GM21381 (cell line): ENCODE results near the gene DLEC1.
"Not testable (repeated sequence)": the region's sequence is repeated elsewhere in the genome, so short reads cannot be mapped to it uniquely, and the experiment has no call there.

Source experiments
- ATAC-seq: cut with Tn5 transposase; IDR thresholded peaks from one replicate; pipeline ENCODE4 v1.9.1; 2021; ENCODE audit warnings: mild to moderate bottlenecking, moderate library complexity; ENCODE audit not compliant: unreplicated experiment

DLEC1 gene

DNA sequence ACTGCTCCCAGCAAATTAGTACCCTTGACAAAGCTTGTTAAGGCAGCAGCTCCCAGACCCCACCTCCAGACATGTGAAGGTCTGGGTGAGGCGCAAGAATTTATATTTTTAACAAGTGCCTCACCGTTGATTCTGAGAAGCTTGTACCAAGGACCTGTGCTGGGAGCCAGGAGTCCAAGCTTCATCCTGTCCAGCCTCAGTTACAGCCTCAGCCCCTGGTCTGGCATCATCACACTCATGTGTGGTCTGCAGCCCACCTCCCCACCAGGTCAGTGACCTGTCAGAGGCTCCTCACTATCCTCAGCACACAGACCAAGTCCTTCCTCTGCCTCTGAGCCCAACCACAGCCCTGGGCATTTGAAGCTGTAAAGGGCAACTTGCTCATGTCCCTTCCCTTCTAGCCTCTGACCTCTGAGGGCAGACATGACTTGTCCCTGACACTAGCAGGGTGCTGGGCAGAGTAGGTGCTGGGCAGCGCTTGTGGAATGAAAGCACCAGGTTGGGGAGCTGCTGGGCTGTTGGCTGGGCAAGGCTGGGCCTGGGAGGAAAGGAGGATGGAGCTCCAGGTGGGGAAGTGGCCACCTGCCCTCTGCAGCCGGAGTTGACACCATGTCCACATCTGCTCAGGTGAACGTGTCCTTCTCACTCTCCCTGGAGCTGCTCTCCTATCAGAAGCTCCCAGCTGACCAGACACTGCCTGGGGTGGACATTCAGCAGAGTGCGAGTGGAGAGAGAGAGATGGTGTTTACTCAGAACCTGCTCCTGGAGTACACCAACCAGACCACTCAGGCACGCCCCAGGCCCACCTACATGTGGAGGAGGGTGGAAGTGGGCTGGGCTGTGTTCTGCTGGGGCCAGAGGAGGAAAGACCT lies 81.0 kb downstream of the DLEC1 start:
- no peak for ATAC-seq

DNA sequence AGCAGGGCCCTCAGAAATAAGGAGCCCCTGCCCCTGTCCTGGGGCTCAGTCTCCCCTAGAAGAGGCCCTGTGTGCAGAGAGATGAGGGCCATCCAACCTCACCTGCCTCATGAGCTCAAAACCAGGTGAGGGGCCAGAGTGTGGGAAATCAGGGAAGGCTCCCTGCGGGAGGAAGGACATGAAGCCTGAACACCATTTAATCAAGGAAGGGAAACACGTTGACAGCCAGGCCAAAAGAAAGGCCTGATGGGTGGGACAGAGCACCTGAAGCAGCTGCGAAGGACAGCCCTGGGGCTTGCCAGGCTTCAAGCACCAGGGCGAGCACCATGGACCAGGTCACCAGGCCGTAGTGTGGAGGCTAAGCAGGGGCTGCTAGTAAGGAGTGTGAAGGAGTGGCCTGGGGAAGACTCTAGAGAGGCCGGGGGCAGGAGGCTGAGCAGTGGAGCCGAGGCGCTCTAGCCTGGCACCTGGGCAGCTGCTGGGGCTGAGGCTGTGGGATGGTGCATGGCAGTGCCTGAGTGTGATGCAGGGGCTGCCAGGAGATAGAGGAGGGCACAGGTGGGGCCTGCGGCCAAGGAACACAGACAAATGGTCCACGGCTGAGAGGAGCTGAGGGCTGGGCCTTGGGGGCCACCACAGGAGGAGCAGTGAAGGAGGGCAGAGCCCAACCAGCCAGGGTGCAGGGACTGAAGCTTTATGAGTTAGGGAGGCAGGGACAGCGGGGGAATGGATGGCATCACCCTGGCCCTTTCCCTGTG lies 81.9 kb downstream of the DLEC1 start:
- ATAC-seq = no peak

DNA sequence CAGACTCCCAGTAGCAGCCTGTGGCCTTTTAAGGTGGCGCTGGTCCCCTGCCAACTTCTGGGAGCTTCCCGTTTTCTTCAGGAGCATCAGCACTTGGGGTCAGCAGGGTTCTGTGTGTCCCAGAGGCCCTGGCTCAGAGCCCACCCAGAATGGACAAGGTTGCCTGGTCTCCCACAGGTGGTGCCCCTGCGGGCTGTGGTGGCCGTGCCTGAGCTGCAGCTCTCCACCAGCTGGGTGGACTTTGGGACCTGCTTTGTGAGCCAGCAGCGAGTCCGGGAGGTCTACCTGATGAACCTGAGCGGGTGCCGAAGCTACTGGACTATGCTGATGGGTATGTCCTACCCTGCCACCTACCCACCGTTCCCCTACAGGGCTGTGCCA lies 82.4 kb downstream of the DLEC1 start:
- ATAC-seq = no peak

DNA sequence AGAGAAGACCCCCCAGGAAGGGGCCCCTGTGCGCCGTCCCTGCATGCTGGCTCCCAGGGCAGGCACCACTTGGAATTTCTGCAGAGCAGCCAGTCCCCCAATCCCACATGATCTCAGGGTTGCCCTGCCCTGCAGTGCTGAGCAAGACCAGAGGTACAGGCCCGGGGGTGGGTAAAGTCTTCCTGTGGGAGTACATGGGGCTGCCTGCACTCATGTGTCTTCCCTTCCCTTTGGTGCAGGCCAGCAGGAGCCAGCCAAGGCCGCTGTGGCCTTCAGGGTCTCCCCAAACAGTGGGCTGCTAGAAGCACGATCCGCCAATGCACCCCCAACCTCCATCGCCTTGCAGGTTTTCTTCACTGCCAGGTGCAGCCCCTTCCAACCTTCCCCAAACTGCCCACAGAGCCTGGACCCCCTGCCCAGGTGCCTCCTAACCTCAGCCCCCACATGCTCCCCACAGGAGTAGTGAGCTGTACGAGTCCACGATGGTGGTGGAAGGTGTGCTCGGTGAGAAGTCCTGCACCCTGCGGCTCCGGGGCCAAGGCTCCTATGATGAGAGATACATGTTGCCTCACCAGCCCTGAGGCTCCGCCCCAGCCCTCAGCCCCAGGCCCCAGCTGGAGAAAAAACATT lies 82.9 kb downstream of the DLEC1 start:
- no peak for ATAC-seq

DNA sequence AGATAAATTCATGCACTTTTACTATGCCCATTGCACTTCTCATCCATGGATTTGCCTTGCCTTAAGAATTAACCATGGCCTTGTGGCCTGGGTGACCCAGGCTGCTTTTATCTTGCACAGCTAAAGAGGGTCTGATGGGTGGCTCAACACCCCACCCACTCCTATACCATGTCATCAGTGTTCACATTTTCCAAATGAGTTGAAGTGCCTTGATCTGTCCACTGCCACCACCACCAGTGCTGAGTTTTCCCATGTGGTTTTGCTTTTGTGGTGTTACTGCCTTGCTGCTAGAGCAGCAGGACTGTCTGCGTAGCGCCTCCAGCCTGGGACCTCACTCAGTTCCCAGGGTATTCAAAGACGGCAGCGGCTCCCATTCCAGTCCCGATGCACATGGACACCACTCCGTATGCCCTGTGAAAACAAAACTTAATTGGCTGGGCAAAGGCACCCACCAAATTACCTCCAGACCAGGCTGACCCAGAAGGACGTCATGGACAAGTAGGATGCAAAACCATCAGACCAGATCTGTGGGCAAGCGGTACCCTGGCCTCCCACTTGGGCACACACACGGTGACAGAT lies 83.8 kb downstream of the DLEC1 start:
- ATAC-seq = no peak

DNA sequence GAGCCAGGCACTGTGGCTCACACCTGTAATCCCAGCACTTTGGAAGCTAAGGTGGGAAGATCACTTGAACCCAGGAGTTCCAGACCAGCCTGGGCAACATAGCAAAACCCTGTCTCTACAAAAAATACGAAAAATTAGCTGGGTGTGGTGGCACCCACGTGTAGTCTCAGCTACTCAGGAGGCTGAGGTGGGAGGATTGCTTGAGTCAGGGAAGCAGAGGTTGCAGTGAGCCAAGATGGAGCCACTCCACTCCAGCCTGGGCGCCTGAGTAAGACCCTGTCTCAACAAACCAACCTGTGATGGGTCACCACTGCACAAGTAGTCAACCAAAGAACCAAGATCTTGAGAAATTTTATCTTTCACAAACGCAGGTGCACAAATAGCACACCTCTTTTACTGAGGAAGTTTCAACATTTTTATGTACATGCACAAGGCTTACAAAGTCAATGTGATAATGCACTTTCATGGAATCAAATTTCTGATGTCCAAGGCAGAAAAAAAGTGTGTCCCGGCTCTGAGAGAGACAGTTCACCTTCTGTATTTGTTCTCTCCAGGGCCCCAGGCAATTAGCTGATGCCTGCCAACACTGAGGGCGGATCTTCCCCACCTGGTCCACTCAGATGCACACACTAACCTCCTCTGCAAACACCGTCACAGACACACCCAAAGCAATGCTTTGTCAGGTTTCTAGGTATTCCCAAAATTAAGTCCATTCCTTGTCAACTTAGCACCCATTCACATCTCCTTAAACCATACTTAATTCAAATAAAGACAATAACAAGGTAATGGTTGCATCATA lies 85.5 kb downstream of the DLEC1 start:
- ATAC-seq = no peak

DNA sequence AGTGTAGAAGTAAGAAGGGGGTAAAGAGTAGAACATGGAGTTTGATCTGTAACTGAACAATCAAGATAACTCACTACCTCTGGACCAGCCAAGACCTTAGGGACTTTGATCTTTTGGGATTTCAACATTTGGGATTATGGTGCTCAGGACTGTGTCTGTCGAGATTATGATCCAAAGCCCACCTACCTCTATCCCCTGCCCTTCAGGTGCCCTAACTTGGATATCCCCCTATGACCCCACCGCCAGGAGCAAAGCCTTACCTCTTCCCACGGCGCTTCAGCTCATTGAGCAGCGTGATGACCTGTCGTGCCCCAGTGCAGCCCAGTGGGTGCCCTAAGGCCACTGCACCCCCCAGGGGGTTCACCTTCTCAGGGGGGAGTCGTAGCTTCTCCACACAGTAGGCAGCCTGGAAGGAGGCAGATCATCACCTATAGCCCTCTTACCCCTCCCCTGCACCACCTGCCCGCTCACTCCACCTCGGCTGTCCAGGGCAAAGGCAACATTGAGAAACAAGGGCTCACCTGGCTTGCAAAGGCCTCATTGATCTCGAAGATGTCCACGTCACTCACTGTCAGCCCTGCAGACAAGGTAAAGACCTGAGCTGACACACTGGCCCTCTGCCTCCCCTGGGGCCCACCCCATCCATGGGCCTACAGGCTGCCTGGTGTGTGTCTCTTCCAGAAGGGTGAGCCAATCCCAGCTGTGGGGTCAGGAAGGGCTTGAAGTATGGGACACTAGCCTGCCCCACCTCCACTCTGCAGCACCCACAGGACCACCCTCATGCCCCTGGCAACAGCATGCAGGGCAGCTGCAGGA lies 86.5 kb downstream of the DLEC1 start:
- no peak for ATAC-seq

DNA sequence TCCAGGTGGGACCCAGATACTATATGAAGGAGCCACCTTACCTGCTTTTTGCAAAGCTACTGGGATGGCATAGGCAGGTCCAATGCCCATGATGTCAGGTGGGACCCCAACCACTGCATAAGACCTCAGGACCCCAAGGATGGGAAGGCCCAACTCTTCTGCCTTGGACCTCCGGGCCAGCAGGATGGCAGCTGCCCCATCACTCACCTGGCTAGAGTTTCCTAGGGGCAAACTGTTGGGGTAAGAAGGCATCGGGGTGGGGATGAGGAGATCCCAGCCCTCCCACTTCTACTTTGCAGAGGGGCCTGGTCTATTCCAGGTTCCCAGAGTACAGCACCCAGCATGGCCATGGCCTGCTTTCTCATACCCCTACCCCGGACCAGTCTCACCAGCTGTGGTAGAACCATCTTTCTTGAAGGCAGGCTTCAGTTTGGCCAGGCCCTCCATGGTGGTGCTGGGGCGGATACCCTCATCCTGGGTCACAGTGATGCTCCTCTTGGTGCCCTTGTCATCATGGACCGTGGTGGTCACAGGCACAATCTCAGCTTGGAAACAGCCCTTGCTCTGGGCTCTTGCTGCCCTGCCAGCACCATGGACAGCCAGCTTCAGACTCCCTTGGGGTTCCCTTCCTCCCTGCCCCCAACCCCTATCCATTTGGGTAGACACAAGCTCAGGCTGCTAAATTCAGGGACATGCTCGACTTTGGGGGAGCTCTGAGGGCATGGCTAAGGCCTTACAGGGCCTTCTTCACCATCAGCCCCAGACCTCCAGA lies 87.3 kb downstream of the DLEC1 start:
- no peak for ATAC-seq

DNA sequence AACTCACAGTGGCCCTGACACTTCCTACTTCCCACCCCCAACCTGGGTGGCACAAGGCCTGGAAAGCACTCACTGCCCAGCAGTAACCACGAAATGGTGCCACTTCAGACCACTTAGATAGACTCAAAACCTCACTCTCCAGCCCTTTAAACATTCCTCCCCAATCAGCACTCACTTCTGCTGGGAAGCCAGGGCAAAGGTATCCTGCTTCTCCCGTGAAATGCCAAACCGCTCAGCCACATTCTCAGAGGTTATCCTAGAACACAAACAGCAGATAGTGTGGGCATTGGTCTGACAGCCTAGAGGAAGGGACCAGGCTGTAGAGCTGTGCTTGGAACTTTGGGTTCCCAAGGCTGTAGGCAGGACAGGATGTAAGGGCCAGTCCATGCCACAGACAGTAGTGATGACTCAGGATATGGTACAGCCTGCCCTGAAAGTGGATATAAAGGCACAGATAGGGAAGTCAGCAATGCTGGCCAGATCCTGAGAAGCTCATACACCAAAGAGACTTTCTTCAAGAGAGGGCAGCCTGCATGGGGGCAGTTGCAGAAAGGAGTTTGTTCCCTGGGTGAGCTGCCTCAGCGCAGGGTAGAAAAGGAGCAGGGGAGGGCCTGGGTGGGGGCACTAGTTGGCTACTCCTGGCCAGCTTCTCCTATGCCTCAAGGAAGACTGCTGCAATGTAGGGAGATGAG lies 88.7 kb downstream of the DLEC1 start:
- no peak for ATAC-seq

DNA sequence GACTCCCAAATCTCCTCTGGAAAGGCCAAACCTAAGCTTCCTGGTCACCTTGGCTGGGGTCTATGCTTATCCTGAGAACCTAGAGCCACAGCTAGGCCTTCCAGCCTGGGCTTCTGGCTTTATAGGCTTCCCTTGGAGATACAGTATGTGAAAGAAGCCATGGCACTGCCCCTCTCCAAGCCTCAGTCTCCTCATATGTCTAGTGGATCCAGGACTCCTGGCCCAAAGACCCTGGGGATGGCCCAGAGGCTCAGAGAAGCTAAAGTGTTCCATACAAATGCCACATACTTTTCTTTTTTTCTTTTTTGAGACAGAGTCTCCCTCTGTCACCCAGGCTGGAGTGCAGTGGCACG lies 89.3 kb downstream of the DLEC1 start:
- no peak for ATAC-seq

DNA sequence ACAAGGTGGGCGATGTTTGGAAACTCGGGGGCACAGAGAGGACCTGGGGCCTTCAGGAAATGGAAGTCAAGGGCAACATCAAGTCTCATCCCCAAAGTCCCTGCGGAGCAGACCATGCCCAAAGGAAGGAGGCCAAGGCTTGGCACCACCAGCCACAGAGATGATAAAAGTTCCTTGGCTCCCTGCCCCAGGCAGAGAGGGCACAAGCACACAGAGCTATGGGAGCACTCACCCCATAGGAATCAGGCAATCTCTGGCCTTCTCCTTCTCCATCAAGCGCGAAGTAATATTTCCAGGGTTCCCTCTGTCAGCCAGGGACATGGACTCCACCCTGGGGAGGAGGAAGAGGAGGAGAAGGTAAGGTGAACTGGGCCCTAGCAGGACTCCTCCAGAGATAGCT lies 90.0 kb downstream of the DLEC1 start:
- ATAC-seq = no peak

DNA sequence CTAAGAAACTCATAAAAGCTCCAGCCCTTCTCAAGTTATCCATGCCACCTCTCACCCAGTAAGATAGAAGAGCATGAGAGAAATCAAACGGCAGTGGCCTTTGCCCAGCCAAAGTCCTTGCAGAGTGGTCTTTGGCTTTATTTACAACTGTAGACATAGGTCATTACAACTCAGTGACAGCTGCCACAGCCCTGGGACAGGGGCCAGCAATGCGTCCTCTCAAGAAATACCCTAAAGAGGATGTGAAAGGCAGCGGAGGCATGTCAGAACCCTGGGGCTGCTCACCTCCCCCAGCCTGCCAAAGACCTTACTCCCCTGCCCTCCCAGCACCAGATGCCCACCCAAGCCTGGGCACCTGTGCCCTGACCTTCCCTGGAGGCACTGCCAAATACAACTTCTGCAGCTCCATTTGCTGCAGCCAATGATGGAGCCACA lies 91.6 kb downstream of the DLEC1 start:
- ATAC-seq = no peak

DNA sequence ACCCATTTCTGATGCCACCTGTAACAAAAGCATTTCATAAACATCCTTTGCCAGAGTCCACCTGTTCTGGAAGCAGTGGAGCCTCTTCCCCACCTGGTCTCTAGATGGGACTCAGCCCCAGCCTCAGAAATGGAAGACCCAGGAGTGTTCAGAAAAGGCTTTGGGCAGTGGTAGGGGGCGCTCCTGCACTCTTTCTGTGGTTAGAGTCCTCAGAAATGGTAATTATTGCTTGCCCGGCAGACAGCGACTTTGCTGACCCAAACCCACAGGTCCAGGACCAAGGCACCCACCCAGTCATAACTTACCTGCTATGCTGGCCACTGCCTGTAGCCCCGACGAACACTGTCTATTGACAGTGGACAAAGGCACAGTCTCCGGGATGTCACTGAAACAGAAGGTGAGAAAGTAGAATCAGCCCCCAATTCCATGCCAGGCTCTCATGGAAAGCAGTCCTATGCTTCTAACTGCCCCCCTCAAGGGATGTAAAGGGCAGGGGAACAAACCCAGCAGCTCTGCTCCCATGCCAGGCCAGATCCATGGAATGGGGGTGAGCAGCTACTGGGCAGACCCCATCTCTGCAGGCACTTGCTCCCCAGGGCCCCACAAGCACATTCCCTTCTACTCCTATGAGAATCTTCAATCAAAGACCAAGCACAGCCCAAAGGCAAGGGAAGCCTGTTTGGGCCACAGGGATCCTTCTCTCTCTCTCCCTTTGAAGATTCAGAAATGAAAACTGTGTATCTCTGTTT lies 92.8 kb downstream of the DLEC1 start:
- no peak for ATAC-seq

DNA sequence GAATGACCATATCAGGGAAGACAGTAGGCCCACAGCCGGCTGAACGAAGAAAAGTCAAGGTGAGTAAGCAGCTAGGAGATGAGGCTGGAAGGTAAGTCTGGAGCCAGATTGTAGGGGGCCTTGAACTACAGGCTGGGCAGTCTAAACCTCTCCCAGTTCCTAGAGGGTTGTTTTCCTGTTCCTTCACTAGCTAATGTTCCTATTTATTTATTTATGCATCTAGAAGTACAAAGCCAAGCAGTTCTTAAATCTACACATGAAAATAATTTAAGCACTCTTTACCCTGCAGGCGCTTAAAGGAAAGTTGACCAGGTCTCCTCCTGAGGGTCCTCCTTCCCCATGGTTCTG lies 94.2 kb downstream of the DLEC1 start:
- ATAC-seq = no peak

DNA sequence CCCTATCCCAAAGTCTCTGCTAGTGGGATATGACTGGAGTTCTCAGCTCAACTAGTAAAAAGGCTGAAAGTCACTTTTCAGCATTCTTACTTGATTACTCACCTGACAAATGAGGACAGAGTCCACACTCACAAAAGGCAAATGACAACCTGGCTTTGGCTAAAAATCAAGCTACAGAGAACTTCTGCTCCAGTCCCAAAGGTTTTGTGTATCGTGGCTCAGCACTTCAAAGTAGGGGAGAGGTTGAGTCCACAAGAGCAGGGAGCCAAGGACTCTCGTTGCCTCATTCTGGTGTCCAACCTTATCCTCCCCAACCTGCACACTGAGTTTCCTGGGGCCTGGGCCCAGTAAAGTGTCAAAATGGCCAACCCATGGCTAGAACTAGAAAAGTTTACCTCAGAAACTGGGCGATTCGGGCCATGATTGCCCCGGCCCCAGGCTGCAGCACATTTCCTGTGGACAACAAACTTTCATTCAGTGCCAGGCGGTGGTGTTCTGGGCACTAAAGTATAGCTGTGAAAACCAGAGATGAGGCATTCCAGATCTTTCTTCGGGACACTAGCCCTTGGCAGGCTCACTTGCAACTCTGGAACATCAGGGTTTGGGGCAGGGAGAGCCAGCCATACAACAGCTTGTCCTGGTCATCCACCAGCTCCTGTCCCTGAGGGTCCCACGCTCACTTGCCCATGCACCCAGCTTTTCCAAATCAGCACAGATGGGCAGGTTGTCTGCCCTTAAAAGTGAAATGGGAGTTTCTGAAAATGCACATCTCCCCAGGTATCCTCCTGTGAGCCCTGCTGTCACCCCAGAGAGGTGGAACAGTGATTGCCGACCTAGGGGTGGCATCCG lies 94.8 kb downstream of the DLEC1 start:
- ATAC-seq = no peak

DNA sequence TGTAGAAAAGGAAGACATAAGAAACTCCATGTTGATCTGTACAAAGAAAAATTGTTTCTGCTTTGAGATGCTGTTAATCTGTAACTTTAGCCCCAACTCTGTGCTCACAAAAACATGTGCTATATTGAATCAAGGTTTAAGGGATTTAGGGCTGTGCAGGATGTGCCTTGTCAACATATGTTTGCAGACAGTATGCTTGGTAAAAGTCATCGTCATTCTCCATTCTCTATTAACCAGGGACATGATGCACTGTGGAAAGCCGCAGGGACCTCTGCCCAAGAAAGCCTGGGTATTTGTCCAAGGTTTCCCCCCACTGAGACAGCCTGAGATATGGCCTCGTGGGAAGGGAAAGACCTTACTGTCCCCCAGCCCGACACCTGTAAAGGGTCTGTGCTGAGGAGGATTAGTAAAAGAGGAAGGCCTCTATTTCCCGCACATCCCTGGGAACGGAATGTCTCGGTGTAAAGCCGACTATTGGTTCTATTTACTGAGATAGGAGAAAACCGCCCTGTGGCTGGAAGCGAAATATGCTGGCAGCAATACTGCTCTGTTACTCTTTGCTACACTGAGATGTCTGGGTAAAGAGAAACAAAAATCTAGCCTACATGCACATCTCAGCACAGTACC lies 95.6 kb downstream of the DLEC1 start:
- not testable (repeated sequence) for ATAC-seq
